ENCODE results near the gene CLIP1. TPM values are rescaled to one million over a fixed set of nuclear protein-coding genes. Genes with fewer than 3 reads are reported as not detected.
A peak's percentile ranks its signal among the peaks of the same experiment; 100 is the strongest.
"Not testable (repeated sequence)": the region's sequence is repeated elsewhere in the genome, so short reads cannot be mapped to it uniquely, and the experiment has no call there.

CLIP1 gene
- 10 to 100 TPM; 69.2 to 71.8 TPM for total RNA-seq

- Mint-ChIP-seq H3K4me3 (peak within 1 kb of the TSS; percentile 93), H3K36me3 (peaks cover 7% of the 10 kb centered on the region), H3K4me1 (ENCODE audit: low read depth) (peaks cover 48% of the 10 kb centered on the region), H3K27me3 (no peaks in the 10 kb centered on the region), H3K27ac (peak within 1 kb of the TSS; percentile 92), H3K9me3 (no peaks in the 10 kb centered on the region)
- POLR2A ChIA-PET, result interaction anchor here (0.9 to 2.3 kb wide), 3 partner anchors 9 to 28 kb away, joined by 3 to 11 read pairs (median 11); no protein-coding TSS in a partner anchor
- intact Hi-C loops (cut with micrococcal nuclease), result loop anchor here (1.0 to 2.0 kb wide), 4 partner anchors 9 to 49 kb away; no protein-coding TSS in a partner anchor
- CTCF ChIA-PET, result interaction anchor here (0.7 to 2.9 kb wide), 7 partner anchors 10 to 49 kb away, joined by 3 to 33 read pairs (median 3); no protein-coding TSS in a partner anchor
- peak; percentile 68 for DNase-seq
These were observed at the start of gene CLIP1 for GRCh38 chr12:122421821-122422729. TSS of gene CLIP1 (minus strand) at chr12:122422669. CDS start at chr12:122380452, 42,217 bp downstream.

- ChIA-PET CTCF (interaction anchor here (0.6 to 6.3 kb wide), 57 partner anchors 9 to 241 kb away, joined by 3 to 208 read pairs (median 4); partner anchors contain the start of genes CLIP1 and VPS33A), POLR2A (interaction anchor here (0.8 to 2.0 kb wide), 4 partner anchors 23 to 72 kb away, joined by 3 to 7 read pairs (median 4); partner anchors contain the start of gene ZCCHC8)
- DNase-seq, result peak; percentile 9
- no peaks in the 10 kb centered on the region for H3K9me3 Mint-ChIP-seq
- peaks cover 29% of the 10 kb centered on the region for H3K36me3 Mint-ChIP-seq
- intact Hi-C loops (cut with micrococcal nuclease), result loop anchor here (1.0 to 2.0 kb wide), 4 partner anchors 18 to 135 kb away; partner anchors contain the start of gene CLIP1
- H3K4me3 Mint-ChIP-seq, result no peak overlapping the region
- no peaks in the 10 kb centered on the region for H3K27me3 Mint-ChIP-seq
- no peak overlapping the region for H3K27ac Mint-ChIP-seq
- peaks cover 24% of the 10 kb centered on the region for H3K4me1 Mint-ChIP-seq (ENCODE audit: low read depth)
These were observed 49.1 kb upstream of the CLIP1 start for GRCh38 chr12:122471324-122472226.

GRCh38 chr12:122470576-122470975, 48.1 kb upstream of the CLIP1 start:
- Mint-ChIP-seq H3K36me3 (peaks cover 19% of the 10 kb centered on the region), H3K4me1 (ENCODE audit: low read depth) (peaks cover 20% of the 10 kb centered on the region)
- H3K4me3 Mint-ChIP-seq, H3K27me3 Mint-ChIP-seq, H3K27ac Mint-ChIP-seq, H3K9me3 Mint-ChIP-seq, DNase-seq: not testable (repeated sequence)
- intact Hi-C loops (cut with micrococcal nuclease), result loop anchor here (2.0 kb wide), 1 partner anchor 48 kb away; the partner anchor contains the start of gene CLIP1
- POLR2A ChIA-PET, result interaction anchor here (2.0 kb wide), 1 partner anchor 30 kb away, joined by 5 read pairs; the partner anchor contains the start of gene ZCCHC8
- CTCF ChIA-PET, result interaction anchor here (1.0 to 6.3 kb wide), 17 partner anchors 10 to 204 kb away, joined by 3 to 208 read pairs (median 5); partner anchors contain the start of genes CLIP1 and VPS33A

GRCh38 chr12:122469856-122470255, 47.4 kb upstream of the CLIP1 start:
- not testable (repeated sequence) for H3K27ac Mint-ChIP-seq, H3K4me3 Mint-ChIP-seq, H3K27me3 Mint-ChIP-seq, DNase-seq, H3K9me3 Mint-ChIP-seq
- CTCF ChIA-PET, result interaction anchor here (6.3 kb wide), 1 partner anchor 72 kb away, joined by 208 read pairs; no protein-coding TSS in a partner anchor
- POLR2A ChIA-PET, result interaction anchor here (1.1 kb wide), 1 partner anchor 20 kb away, joined by 3 read pairs; no protein-coding TSS in a partner anchor
- peaks cover 16% of the 10 kb centered on the region for H3K4me1 Mint-ChIP-seq (ENCODE audit: low read depth)
- H3K36me3 Mint-ChIP-seq, result peaks cover 14% of the 10 kb centered on the region
- intact Hi-C loops (cut with micrococcal nuclease), result loop anchor here (2.0 kb wide), 1 partner anchor 47 kb away; the partner anchor contains the start of gene CLIP1

- intact Hi-C loops (cut with micrococcal nuclease), result no loop called here
- DNase-seq, result no peak
- H3K4me3 Mint-ChIP-seq, result no peak overlapping the region
- no peaks in the 10 kb centered on the region for H3K9me3 Mint-ChIP-seq
- POLR2A ChIA-PET, result no interaction called here
- peaks cover 2% of the 10 kb centered on the region for H3K36me3 Mint-ChIP-seq
- no peaks in the 10 kb centered on the region for H3K27me3 Mint-ChIP-seq
- no peak overlapping the region for H3K27ac Mint-ChIP-seq
- peaks cover 7% of the 10 kb centered on the region for H3K4me1 Mint-ChIP-seq (ENCODE audit: low read depth)
- CTCF ChIA-PET, result interaction anchor here (1.9 kb wide), 1 partner anchor 69 kb away, joined by 6 read pairs; no protein-coding TSS in a partner anchor
These were observed 45.5 kb upstream of the CLIP1 start for GRCh38 chr12:122467983-122468382.

- H3K27ac Mint-ChIP-seq; H3K27me3 Mint-ChIP-seq; H3K9me3 Mint-ChIP-seq; DNase-seq; CTCF ChIA-PET; H3K36me3 Mint-ChIP-seq; H3K4me1 Mint-ChIP-seq (ENCODE audit: low read depth); H3K4me3 Mint-ChIP-seq; intact Hi-C loops (cut with micrococcal nuclease); POLR2A ChIA-PET: not testable (repeated sequence)
These were observed 42.0 kb upstream of the CLIP1 start for GRCh38 chr12:122464317-122465042.

GRCh38 chr12:122460641-122461040, 38.2 kb upstream of the CLIP1 start:
- intact Hi-C loops (cut with micrococcal nuclease), result no loop called here
- H3K4me3 Mint-ChIP-seq, result no peak overlapping the region
- H3K27ac Mint-ChIP-seq, result no peak overlapping the region
- peaks cover 5% of the 10 kb centered on the region for H3K4me1 Mint-ChIP-seq (ENCODE audit: low read depth)
- H3K36me3 Mint-ChIP-seq, result no peaks in the 10 kb centered on the region
- CTCF ChIA-PET, result interaction anchor here (1.1 kb wide), 1 partner anchor 11 kb away, joined by 5 read pairs; no protein-coding TSS in a partner anchor
- POLR2A ChIA-PET, result interaction anchor here (0.5 kb wide), 1 partner anchor 37 kb away, joined by 3 read pairs; no protein-coding TSS in a partner anchor
- H3K27me3 Mint-ChIP-seq, result no peaks in the 10 kb centered on the region
- no peak for DNase-seq
- H3K9me3 Mint-ChIP-seq, result no peaks in the 10 kb centered on the region

- CTCF ChIA-PET, result interaction anchor here (1.1 kb wide), 1 partner anchor 11 kb away, joined by 3 read pairs; no protein-coding TSS in a partner anchor
- no peaks in the 10 kb centered on the region for H3K9me3 Mint-ChIP-seq
- DNase-seq, result no peak
- no peak overlapping the region for H3K4me3 Mint-ChIP-seq
- intact Hi-C loops (cut with micrococcal nuclease), result no loop called here
- no peak overlapping the region for H3K27ac Mint-ChIP-seq
- peaks cover 5% of the 10 kb centered on the region for H3K4me1 Mint-ChIP-seq (ENCODE audit: low read depth)
- H3K27me3 Mint-ChIP-seq, result no peaks in the 10 kb centered on the region
- POLR2A ChIA-PET, result no interaction called here
- H3K36me3 Mint-ChIP-seq, result no peaks in the 10 kb centered on the region
These were observed 37.6 kb upstream of the CLIP1 start for GRCh38 chr12:122460061-122460460.

- Mint-ChIP-seq H3K9me3 (no peaks in the 10 kb centered on the region), H3K27me3 (no peaks in the 10 kb centered on the region), H3K36me3 (no peaks in the 10 kb centered on the region), H3K4me3 (no peak overlapping the region), H3K4me1 (ENCODE audit: low read depth) (peaks cover 9% of the 10 kb centered on the region), H3K27ac (no peak overlapping the region)
- DNase-seq, result no peak
- POLR2A ChIA-PET, result no interaction called here
- intact Hi-C loops (cut with micrococcal nuclease), result no loop called here
- CTCF ChIA-PET, result interaction anchor here (0.6 to 1.1 kb wide), 2 partner anchors 12 to 14 kb away, joined by 3 to 4 read pairs; no protein-coding TSS in a partner anchor
These were observed 36.7 kb upstream of the CLIP1 start for GRCh38 chr12:122459211-122459610.

- POLR2A ChIA-PET, result no interaction called here
- intact Hi-C loops (cut with micrococcal nuclease), result no loop called here
- Mint-ChIP-seq H3K27me3 (no peaks in the 10 kb centered on the region), H3K27ac (no peak overlapping the region), H3K36me3 (no peaks in the 10 kb centered on the region), H3K4me1 (ENCODE audit: low read depth) (peaks cover 18% of the 10 kb centered on the region), H3K4me3 (no peak overlapping the region), H3K9me3 (no peaks in the 10 kb centered on the region)
- no peak for DNase-seq
- CTCF ChIA-PET, result interaction anchor here (0.6 kb wide), 1 partner anchor 15 kb away, joined by 4 read pairs; no protein-coding TSS in a partner anchor
These were observed 35.9 kb upstream of the CLIP1 start for GRCh38 chr12:122458105-122459035.
